Naive thymus-derived CD4-positive, alpha-beta T cell (primary cell): ENCODE measurements around the gene TMEM108. TPM values are rescaled to one million over a fixed set of nuclear protein-coding genes. Genes with fewer than 3 reads are reported as not detected.

ENCODE experiments used
- ATAC-seq: fragments of 150-1000 bp; cut with Tn5 transposase; 2 replicates; pipeline ENCODE4 v1.10.0; 2021; ENCODE audit warnings: mild to moderate bottlenecking, moderate library complexity
- CTCF ChIA-PET: fragments of 350-600 bp; sonication (Branson Sonifier 250); formaldehyde crosslinking; loops from one replicate; lab custom pipeline; 2021; ENCODE audit warnings: antibody characterized with exemption; lab: Charles Lee
- POLR2A ChIA-PET: fragments of 350-600 bp; sonication (Branson Sonifier 250); formaldehyde crosslinking; loops from one replicate; lab custom pipeline; 2021; ENCODE audit warnings: antibody characterized with exemption, inconsistent platforms; lab: Charles Lee
- DNase-seq, 9 donors: peaks; one replicate each; pipeline versions ENCODE4 v3.0.0 to v3.0.0-alpha.2; 2020 to 2022; ENCODE audit warnings: mixed read lengths in 1 of 9
- H3K27ac ChIP-seq: one replicate; pipeline ENCODE4 v1.7.0; 2013; ENCODE audit warnings: mild to moderate bottlenecking, low read depth, low read length, moderate library complexity
- H3K27me3 ChIP-seq, 2 donors: one replicate each; pipeline ENCODE4 v1.7.0; 2013; ENCODE audit warnings: low read length in 2 of 2, mild to moderate bottlenecking in 2 of 2, moderate library complexity in 2 of 2; ENCODE audit not compliant: control insufficient read depth in 2 of 2, insufficient read depth in 2 of 2
- H3K36me3 ChIP-seq, 3 experiments: 1 replicate in 2 of 3; 2 replicates in 1 of 3; pipeline ENCODE4 v1.7.0; 2013; ENCODE audit warnings: low read length in 3 of 3, mild to moderate bottlenecking in 3 of 3, moderate library complexity in 1 of 3; ENCODE audit not compliant: insufficient read depth in 3 of 3, control insufficient read depth in 2 of 3
- H3K4me1 ChIP-seq, 2 donors: one replicate each; pipeline ENCODE4 v1.7.0; 2013; ENCODE audit warnings: low read length in 2 of 2, mild to moderate bottlenecking in 2 of 2, moderate library complexity in 1 of 2; ENCODE audit not compliant: control insufficient read depth in 2 of 2, insufficient read depth in 2 of 2
- H3K4me3 ChIP-seq: 2 replicates; pipeline ENCODE4 v1.7.0; 2013; ENCODE audit warnings: mild to moderate bottlenecking, low read length
- H3K9me3 ChIP-seq, 3 experiments: 1 replicate in 2 of 3; 2 replicates in 1 of 3; pipeline ENCODE4 v1.7.0; 2013; ENCODE audit warnings: low read length in 3 of 3; ENCODE audit not compliant: control insufficient read depth in 2 of 3
- H3K27ac Mint-ChIP-seq, 9 donors: one replicate each; pipeline ENCODE4 v1.8.0; 2020 to 2022; ENCODE audit warnings: mixed read lengths in 9 of 9, mild to moderate bottlenecking in 8 of 9, moderate library complexity in 5 of 9, inconsistent platforms in 2 of 9
- H3K27me3 Mint-ChIP-seq, 5 donors: one replicate each; pipeline ENCODE4 v1.8.0; 2021 to 2022; ENCODE audit warnings: mixed read lengths in 5 of 5, mild to moderate bottlenecking in 1 of 5
- H3K36me3 Mint-ChIP-seq, 5 donors: one replicate each; pipeline ENCODE4 v1.8.0; 2020 to 2022; ENCODE audit warnings: mixed read lengths in 5 of 5, mild to moderate bottlenecking in 3 of 5, inconsistent platforms in 1 of 5
- H3K4me1 Mint-ChIP-seq, 7 donors: one replicate each; pipeline ENCODE4 v1.8.0; 2020 to 2022; ENCODE audit warnings: mixed read lengths in 7 of 7, mild to moderate bottlenecking in 3 of 7, inconsistent platforms in 1 of 7
- H3K4me3 Mint-ChIP-seq, 10 donors: one replicate each; pipeline ENCODE4 v1.8.0; 2020 to 2022; ENCODE audit warnings: mild to moderate bottlenecking in 10 of 10, mixed read lengths in 10 of 10, moderate library complexity in 6 of 10, inconsistent platforms in 2 of 10
- H3K9me3 Mint-ChIP-seq, 11 donors: one replicate each; pipeline ENCODE4 v1.8.0; 2020 to 2022; ENCODE audit warnings: mixed read lengths in 11 of 11, mild to moderate bottlenecking in 4 of 11, inconsistent platforms in 1 of 11, moderate library complexity in 1 of 11
- intact Hi-C, 2 donors: fragments of 100-400 bp; cut with micrococcal nuclease; formaldehyde crosslinking; loops; one replicate each; pipeline ENCODE4 v1.15.1; 2023
- polyA plus RNA-seq, 2 donors: library from polyadenylated mRNA; unstranded; fragments of 300-500 nt; fragmentation: Illumina TruSeq; gene quantifications; one replicate each; pipeline ENCODE4 v1.2.3, GENCODE V29; 2021
- total RNA-seq, 6 experiments: library from RNA in 5 of 6; stranded (reverse) in 5 of 6; gene quantifications; 1 replicate in 5 of 6; 2 replicates in 1 of 6; pipeline ENCODE4 v1.2.3 and lab custom pipeline; 2021 to 2026

The TMEM108 gene
- total and polyA plus RNA-seq, 7 experiments from 2014 or later, result not detected

DNA sequence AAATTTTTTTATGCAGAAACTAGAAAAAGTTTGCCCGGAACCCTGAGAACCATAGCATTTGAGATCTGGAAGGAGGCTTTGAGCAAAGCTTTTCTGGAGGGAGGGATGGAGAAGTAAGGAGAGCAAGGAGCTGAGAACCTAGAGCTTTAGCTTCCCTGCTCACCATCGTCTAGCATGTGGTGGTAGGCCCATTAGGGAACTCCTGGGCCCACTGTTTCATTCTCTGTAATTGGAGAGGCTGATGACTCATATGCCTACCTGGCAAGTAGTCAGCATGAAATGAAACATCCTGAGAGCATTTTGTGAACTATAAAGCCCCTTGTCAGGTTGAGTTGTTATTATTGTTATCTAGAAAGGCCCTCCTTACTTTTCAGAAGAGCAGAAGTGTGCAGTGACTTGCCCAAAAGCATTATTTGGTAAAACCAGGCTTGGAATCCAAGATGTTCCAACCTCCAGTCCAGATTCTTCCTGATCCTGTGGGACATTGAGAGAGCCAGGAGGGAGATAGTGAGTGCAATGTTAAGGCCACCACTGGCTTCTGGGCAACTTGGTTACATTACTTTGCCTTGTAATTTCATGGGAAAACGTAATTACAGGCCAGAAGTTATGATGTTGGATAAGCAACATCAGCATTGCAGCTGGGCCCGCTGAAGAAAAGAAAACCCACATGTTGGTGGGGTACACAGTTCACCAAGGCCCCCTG lies 257.2 kb downstream of the TMEM108 start:
- Mint-ChIP-seq H3K27me3 (peaks cover 3 to 8% (median 6%) of the 10 kb centered on the region in 5 donors), H3K36me3 (no peaks in the 10 kb centered on the region), H3K4me3 (no peak overlapping the region), H3K27ac (no peak overlapping the region), H3K4me1 (no peaks in the 10 kb centered on the region), H3K9me3 (no peaks in the 10 kb centered on the region)
- Histone ChIP-seq H3K27me3 (no peaks in the 10 kb centered on the region), H3K9me3 (no peaks in the 10 kb centered on the region), H3K4me3 (no peak overlapping the region), H3K36me3 (no peaks in the 10 kb centered on the region), H3K27ac (no peak overlapping the region), H3K4me1 (no peaks in the 10 kb centered on the region)
- CTCF ChIA-PET, result no interaction called here
- POLR2A ChIA-PET, result no interaction called here
- intact Hi-C loops, result no loop called here
- no peak for DNase-seq
- ATAC-seq, result no peak

DNA sequence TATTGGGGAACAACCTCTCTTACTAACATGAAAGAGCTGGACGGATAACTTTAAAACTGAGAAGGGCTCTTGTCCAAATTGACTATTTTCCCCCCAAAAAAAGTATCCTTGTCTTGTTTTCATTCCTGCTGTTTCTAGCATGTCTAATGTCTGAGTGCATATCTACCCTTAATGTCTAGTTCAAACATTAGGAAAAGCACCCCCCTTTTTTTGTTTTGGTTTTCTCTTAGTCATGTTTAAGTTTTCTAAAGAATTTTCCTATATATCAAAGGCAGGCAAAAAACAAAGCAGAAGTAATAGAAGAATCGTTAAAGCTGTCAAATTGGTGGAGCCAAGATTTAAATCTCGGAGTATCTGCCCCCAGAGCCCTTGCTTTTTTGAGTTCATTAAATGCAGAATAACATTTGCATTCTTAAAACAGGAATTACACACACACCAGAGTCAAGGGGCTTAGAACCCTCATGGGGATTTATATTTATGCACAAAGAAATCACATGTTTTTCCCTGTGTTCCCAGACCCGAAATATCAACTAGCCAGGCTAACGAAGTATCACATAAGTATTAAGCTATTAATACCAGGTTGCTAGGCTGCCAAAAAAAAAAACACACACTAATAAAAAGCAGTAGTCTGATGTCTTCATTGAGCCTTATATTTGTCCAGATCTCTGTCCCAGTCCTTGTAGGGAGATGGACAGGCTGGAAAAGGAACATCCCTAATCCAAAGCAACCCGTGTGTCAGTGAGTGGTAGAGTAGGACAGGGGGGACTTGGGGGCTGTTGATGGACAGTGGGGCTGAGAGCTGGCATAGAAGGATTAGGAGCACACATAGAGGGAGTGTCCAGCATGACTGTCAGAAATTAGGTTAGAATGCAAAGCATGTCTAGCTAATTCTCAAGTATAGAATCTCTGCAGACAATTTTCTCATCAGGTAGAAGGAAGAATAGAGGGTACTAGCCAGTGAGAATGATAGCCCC lies 258.0 kb downstream of the TMEM108 start:
- Mint-ChIP-seq H3K27ac (no peak overlapping the region), H3K36me3 (no peaks in the 10 kb centered on the region), H3K9me3 (peaks cover 0 to 2% (median 0%) of the 10 kb centered on the region in 11 donors), H3K4me3 (no peak overlapping the region), H3K27me3 (peaks cover 4 to 13% (median 6%) of the 10 kb centered on the region in 5 donors), H3K4me1 (no peaks in the 10 kb centered on the region)
- no peaks in the 10 kb centered on the region for H3K36me3 ChIP-seq
- H3K27ac ChIP-seq, result no peak overlapping the region
- H3K4me1 ChIP-seq, result no peaks in the 10 kb centered on the region
- no peaks in the 10 kb centered on the region for H3K9me3 ChIP-seq
- H3K27me3 ChIP-seq, result no peaks in the 10 kb centered on the region
- ChIA-PET CTCF (no interaction called here), POLR2A (no interaction called here)
- no peak overlapping the region for H3K4me3 ChIP-seq
- intact Hi-C loops, result no loop called here
- DNase-seq, result no peak
- no peak for ATAC-seq

DNA sequence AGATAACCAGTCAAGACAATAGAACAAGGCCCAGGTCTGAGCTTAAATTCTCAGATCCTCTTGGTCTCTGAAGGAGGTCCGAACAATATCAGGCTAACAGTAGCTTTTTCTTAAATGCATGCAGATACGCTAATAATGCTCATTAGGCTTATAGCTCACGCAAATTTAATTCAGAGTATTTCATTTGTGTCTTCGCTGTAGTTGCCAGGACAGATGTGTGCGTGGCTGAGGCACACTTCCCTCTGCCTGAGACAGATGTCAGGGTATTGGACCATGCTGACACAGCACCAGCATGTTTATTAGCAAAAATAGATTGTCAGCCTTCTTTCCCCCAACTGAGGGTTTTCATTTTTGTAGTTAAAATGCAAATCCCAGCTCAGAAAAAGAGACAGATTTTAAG lies 258.8 kb downstream of the TMEM108 start:
- no peak overlapping the region for H3K27ac Mint-ChIP-seq
- ChIA-PET POLR2A (no interaction called here), CTCF (no interaction called here)
- no peak overlapping the region for H3K4me3 ChIP-seq
- no peak for DNase-seq
- ATAC-seq, result no peak
- H3K4me3 Mint-ChIP-seq, result no peak overlapping the region
- no peaks in the 10 kb centered on the region for H3K27me3 ChIP-seq
- intact Hi-C loops, result no loop called here
- peaks cover 4 to 9% (median 6%) of the 10 kb centered on the region in 5 donors for H3K27me3 Mint-ChIP-seq
- no peaks in the 10 kb centered on the region for H3K36me3 Mint-ChIP-seq
- H3K9me3 ChIP-seq, result no peaks in the 10 kb centered on the region
- no peaks in the 10 kb centered on the region for H3K4me1 Mint-ChIP-seq
- H3K36me3 ChIP-seq, result no peaks in the 10 kb centered on the region
- peaks cover 0 to 2% (median 0%) of the 10 kb centered on the region in 11 donors for H3K9me3 Mint-ChIP-seq
- no peak overlapping the region for H3K27ac ChIP-seq
- no peaks in the 10 kb centered on the region for H3K4me1 ChIP-seq

DNA sequence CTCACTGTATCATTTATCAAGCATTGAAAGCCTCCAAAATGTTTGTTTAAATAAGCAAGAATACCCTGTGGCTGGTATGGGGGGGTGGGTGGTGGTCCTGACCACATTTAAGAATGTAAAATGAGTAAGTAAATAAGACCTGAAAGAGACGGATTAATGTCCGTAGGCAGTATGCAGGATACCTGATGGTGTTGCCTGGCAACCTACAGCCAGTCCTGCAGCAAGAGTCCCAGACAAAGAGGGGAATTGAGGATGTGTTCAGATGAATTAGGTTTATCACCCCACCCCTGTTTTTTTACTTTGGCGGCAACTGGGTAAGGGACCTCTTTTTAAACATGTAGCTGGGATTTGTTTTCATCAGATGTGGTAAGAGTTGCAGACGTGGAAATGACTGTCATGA lies 261.9 kb downstream of the TMEM108 start:
- ChIA-PET CTCF (no interaction called here), POLR2A (no interaction called here)
- Mint-ChIP-seq H3K9me3 (peaks cover 0 to 5% (median 0%) of the 10 kb centered on the region in 11 donors), H3K4me3 (no peak overlapping the region), H3K4me1 (no peaks in the 10 kb centered on the region), H3K27me3 (peaks cover 0 to 8% (median 4%) of the 10 kb centered on the region in 5 donors), H3K36me3 (no peaks in the 10 kb centered on the region), H3K27ac (no peak overlapping the region)
- DNase-seq (no peak), ATAC-seq (no peak)
- intact Hi-C loops, result no loop called here
- H3K27me3 ChIP-seq, result no peaks in the 10 kb centered on the region
- no peaks in the 10 kb centered on the region for H3K36me3 ChIP-seq
- H3K4me3 ChIP-seq, result no peak overlapping the region
- no peaks in the 10 kb centered on the region for H3K9me3 ChIP-seq
- H3K4me1 ChIP-seq, result no peaks in the 10 kb centered on the region
- no peak overlapping the region for H3K27ac ChIP-seq

DNA sequence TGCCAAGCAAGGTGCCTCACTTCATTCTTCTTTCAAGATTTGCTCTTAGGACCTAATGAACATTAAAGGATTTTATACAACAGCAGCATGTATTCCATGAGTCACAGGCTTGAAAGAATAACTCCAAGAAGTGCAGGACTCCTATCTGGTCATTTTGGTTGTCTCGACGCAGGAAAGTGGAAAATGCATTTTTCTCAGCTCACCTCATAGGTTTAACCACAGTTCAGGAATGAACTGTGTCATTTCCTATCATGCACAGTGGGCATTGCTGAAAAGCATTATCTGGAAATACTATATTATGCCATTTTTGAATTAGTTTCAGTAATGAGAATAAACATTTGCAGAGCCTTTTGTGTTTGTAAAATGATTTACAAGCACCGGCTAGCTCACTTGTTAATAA lies 263.0 kb downstream of the TMEM108 start:
- no peak for DNase-seq
- Mint-ChIP-seq H3K27me3 (peaks cover 0 to 8% (median 4%) of the 10 kb centered on the region in 5 donors), H3K4me3 (no peak overlapping the region), H3K27ac (no peak overlapping the region), H3K4me1 (no peaks in the 10 kb centered on the region), H3K9me3 (peaks cover 0 to 7% (median 2%) of the 10 kb centered on the region in 11 donors), H3K36me3 (no peaks in the 10 kb centered on the region)
- ChIA-PET CTCF (no interaction called here), POLR2A (no interaction called here)
- H3K4me1 ChIP-seq, result no peaks in the 10 kb centered on the region
- H3K9me3 ChIP-seq, result no peaks in the 10 kb centered on the region
- H3K27ac ChIP-seq, result no peak overlapping the region
- H3K4me3 ChIP-seq, result no peak overlapping the region
- no peaks in the 10 kb centered on the region for H3K36me3 ChIP-seq
- no peaks in the 10 kb centered on the region for H3K27me3 ChIP-seq
- ATAC-seq, result no peak
- intact Hi-C loops, result no loop called here

DNA sequence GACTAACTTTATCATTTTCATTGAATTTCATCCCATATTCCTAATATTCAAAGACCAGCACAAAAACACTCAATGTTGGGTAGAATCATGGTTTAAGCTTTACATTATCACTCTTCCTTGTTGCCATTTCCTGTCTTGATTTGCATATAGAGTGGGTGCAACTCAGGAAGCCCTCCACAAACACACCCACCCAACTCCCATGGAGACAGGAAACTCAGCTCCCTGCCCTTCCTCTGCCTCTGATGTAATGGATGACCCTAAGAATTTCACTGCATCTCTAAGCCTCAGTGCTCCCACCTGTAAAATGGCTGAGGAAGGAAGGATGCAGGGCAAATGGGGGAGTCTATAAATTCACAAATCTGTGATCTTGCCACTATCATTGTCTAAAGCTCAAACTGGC lies 263.5 kb downstream of the TMEM108 start:
- Mint-ChIP-seq H3K4me3 (no peak overlapping the region), H3K4me1 (no peaks in the 10 kb centered on the region), H3K9me3 (peaks cover 0 to 10% (median 2%) of the 10 kb centered on the region in 11 donors), H3K36me3 (no peaks in the 10 kb centered on the region), H3K27me3 (peaks cover 0 to 8% (median 4%) of the 10 kb centered on the region in 5 donors), H3K27ac (no peak overlapping the region)
- H3K27ac ChIP-seq, result no peak overlapping the region
- H3K4me1 ChIP-seq, result no peaks in the 10 kb centered on the region
- H3K9me3 ChIP-seq, result no peaks in the 10 kb centered on the region
- intact Hi-C loops, result no loop called here
- ChIA-PET CTCF (no interaction called here), POLR2A (no interaction called here)
- ATAC-seq, result no peak
- H3K4me3 ChIP-seq, result no peak overlapping the region
- no peaks in the 10 kb centered on the region for H3K36me3 ChIP-seq
- no peaks in the 10 kb centered on the region for H3K27me3 ChIP-seq
- DNase-seq, result no peak
